IMR-90 (cell line): Measurements from ENCODE around the gene BPIFA1. TPM values are rescaled to one million over a fixed set of nuclear protein-coding genes. Genes with fewer than 3 reads are reported as not detected.

Experiments used
- ATAC-seq: fragments of 200-7000 bp; cut with Tn5 transposase; 2 replicates; pipeline ENCODE4 v1.9.1; 2020; ENCODE audit warnings: low read depth, mild to moderate bottlenecking, moderate library complexity
- BruUV-seq: library from RNA; stranded (reverse); fragments of 400-500 nt; replicated peaks from 2 replicates; lab custom pipeline; 2021; lab: Mats Ljungman, UMichigan
- CTCF ChIA-PET: fragments of 300-600 bp; formaldehyde crosslinking; extraction: SDS; loops from one replicate; lab custom pipeline; 2021; ENCODE audit warnings: antibody characterized with exemption; lab: Yijun Ruan, JAX
- POLR2A ChIA-PET: fragments of 300-600 bp; sonication (Branson Sonifier 250); formaldehyde crosslinking; loops from one replicate; lab custom pipeline; 2022; ENCODE audit warnings: antibody characterized with exemption; ENCODE audit not compliant: unreplicated experiment; lab: Charles Lee
- DNase-seq: peaks from one replicate; pipeline ENCODE4 v3.0.0; 2013
- H2AFZ ChIP-seq: replicated peaks from 2 replicates; pipeline ENCODE3; 2013; ENCODE audit warnings: low read length, mild to moderate bottlenecking; ENCODE audit not compliant: poor library complexity
- H2AK5ac ChIP-seq: 2 replicates; pipeline ENCODE4 v1.6.1; 2013; ENCODE audit warnings: low read depth, low read length, inconsistent platforms
- H2AK9ac ChIP-seq: replicated peaks from 2 replicates; pipeline ENCODE3; 2013; ENCODE audit warnings: mild to moderate bottlenecking, low read depth, low read length, moderate library complexity; ENCODE audit not compliant: poor library complexity
- H2BK120ac ChIP-seq: 2 replicates; pipeline ENCODE4 v1.6.1; 2013; ENCODE audit warnings: low read depth, low read length, inconsistent platforms
- H2BK15ac ChIP-seq: 3 replicates; pipeline ENCODE4 v1.6.1; 2013; ENCODE audit warnings: low read depth, low read length, inconsistent platforms
- H2BK20ac ChIP-seq: 2 replicates; pipeline ENCODE4 v1.6.1; 2013; ENCODE audit warnings: low read depth, mild to moderate bottlenecking, inconsistent platforms, low read length, moderate library complexity
- H2BK5ac ChIP-seq: 2 replicates; pipeline ENCODE4 v1.6.1; 2013; ENCODE audit warnings: mild to moderate bottlenecking, low read depth, low read length, inconsistent platforms; ENCODE audit not compliant: poor library complexity, severe bottlenecking
- H3K14ac ChIP-seq: replicated peaks from 2 replicates; pipeline ENCODE4 v1.6.1; 2013; ENCODE audit warnings: low read depth, low read length, inconsistent platforms
- H3K18ac ChIP-seq: 2 replicates; pipeline ENCODE4 v1.6.1; 2013; ENCODE audit warnings: low read depth, low read length, control low read depth
- H3K23ac ChIP-seq: 2 replicates; pipeline ENCODE4 v1.6.1; 2013; ENCODE audit warnings: low read depth, low read length, inconsistent platforms
- H3K27ac ChIP-seq: 2 replicates; pipeline ENCODE4 v1.5.1; 2013; ENCODE audit warnings: mild to moderate bottlenecking, control low read depth, low read length; ENCODE audit not compliant: insufficient read depth
- H3K27me3 ChIP-seq: 2 replicates; pipeline ENCODE4 v1.6.1; 2013; ENCODE audit warnings: low read length; ENCODE audit not compliant: control insufficient read depth, insufficient read depth
- H3K36me3 ChIP-seq: 2 replicates; pipeline ENCODE4 v1.6.1; 2013; ENCODE audit warnings: low read length, mixed read lengths; ENCODE audit not compliant: control insufficient read depth, insufficient read depth
- H3K4ac ChIP-seq: 2 replicates; pipeline ENCODE4 v1.6.1; 2013; ENCODE audit warnings: low read depth, low read length, inconsistent platforms
- H3K4me1 ChIP-seq: 2 replicates; pipeline ENCODE4 v1.6.1; 2013; ENCODE audit warnings: low read length, mixed read lengths; ENCODE audit not compliant: control insufficient read depth, insufficient read depth
- H3K4me2 ChIP-seq: 2 replicates; pipeline ENCODE4 v1.6.1; 2013; ENCODE audit warnings: low read depth, mild to moderate bottlenecking, control low read depth, low read length, moderate library complexity
- H3K4me3 ChIP-seq: 2 replicates; pipeline ENCODE4 v1.5.1; 2013; ENCODE audit warnings: low read depth, mild to moderate bottlenecking, control low read depth, low read length, moderate library complexity; ENCODE audit not compliant: insufficient read depth
- H3K56ac ChIP-seq: 2 replicates; pipeline ENCODE4 v1.6.1; 2013; ENCODE audit warnings: low read length, inconsistent platforms; ENCODE audit not compliant: insufficient read depth; ENCODE audit errors: extremely low read depth
- H3K79me1 ChIP-seq, 2 experiments: 2 replicates each; pipeline ENCODE4 v1.6.1; 2013; ENCODE audit warnings: low read length in 2 of 2, inconsistent platforms in 1 of 2, low read depth in 1 of 2
- H3K9ac ChIP-seq: 2 replicates; pipeline ENCODE4 v1.6.1; 2013; ENCODE audit warnings: low read depth, low read length, control low read depth
- H3K9me1 ChIP-seq: 2 replicates; pipeline ENCODE4 v1.6.1; 2013; ENCODE audit warnings: low read length, inconsistent platforms; ENCODE audit not compliant: insufficient read depth
- H3K9me3 ChIP-seq: 2 replicates; pipeline ENCODE4 v1.6.1; 2013; ENCODE audit warnings: low read length; ENCODE audit not compliant: control insufficient read depth, insufficient read depth
- H4K20me1 ChIP-seq: 2 replicates; pipeline ENCODE4 v1.6.1; 2013; ENCODE audit warnings: low read length, inconsistent platforms; ENCODE audit not compliant: insufficient read depth
- H4K5ac ChIP-seq: 2 replicates; pipeline ENCODE4 v1.6.1; 2013; ENCODE audit warnings: mild to moderate bottlenecking, low read depth, low read length, control low read depth
- H4K8ac ChIP-seq, 2 experiments: 2 replicates each; pipeline ENCODE4 v1.6.1; 2013; ENCODE audit warnings: low read depth in 2 of 2, low read length in 2 of 2, control low read depth in 1 of 2, inconsistent platforms in 1 of 2
- H4K91ac ChIP-seq: 2 replicates; pipeline ENCODE4 v1.6.1; 2013; ENCODE audit warnings: low read depth, low read length, inconsistent platforms; ENCODE audit not compliant: insufficient read depth
- BHLHE40 ChIP-seq: fragments of 150-350 bp; IDR thresholded peaks from 2 replicates; pipeline ENCODE4 v1.6.1; 2016; ENCODE audit warnings: mild to moderate bottlenecking, low read depth, low read length
- CEBPB ChIP-seq: IDR thresholded peaks from 2 replicates; pipeline ENCODE4 v1.6.1; 2012; ENCODE audit warnings: low read depth, low read length, improper control_type of control experiment
- CHD1 ChIP-seq: IDR thresholded peaks from 2 replicates; pipeline ENCODE4 v1.6.1; 2012; ENCODE audit warnings: low read depth, low read length, improper control_type of control experiment
- ELK1 ChIP-seq: fragments of 150-350 bp; IDR thresholded peaks from 2 replicates; pipeline ENCODE4 v1.6.1; 2016; ENCODE audit warnings: low read depth, mild to moderate bottlenecking, low read length, moderate library complexity, borderline replicate concordance
- FOS ChIP-seq: fragments of 150-350 bp; IDR thresholded peaks from 2 replicates; pipeline ENCODE4 v1.6.1; 2016; ENCODE audit warnings: low read depth, low read length
- MAFK ChIP-seq: IDR thresholded peaks from 2 replicates; pipeline ENCODE4 v1.6.1; 2012; ENCODE audit warnings: low read depth, low read length, improper control_type of control experiment
- MAZ ChIP-seq: IDR thresholded peaks from 2 replicates; pipeline ENCODE4 v1.6.1; 2012; ENCODE audit warnings: low read depth, mild to moderate bottlenecking, low read length, improper control_type of control experiment, moderate library complexity, borderline replicate concordance
- MXI1 ChIP-seq: IDR thresholded peaks from 2 replicates; pipeline ENCODE4 v1.6.1; 2012; ENCODE audit warnings: low read depth, mild to moderate bottlenecking, low read length, moderate library complexity, borderline replicate concordance
- NFE2L2 ChIP-seq: fragments of 150-350 bp; IDR thresholded peaks from 2 replicates; pipeline ENCODE4 v1.6.1; 2016; ENCODE audit warnings: low read depth, mild to moderate bottlenecking, low read length
- POLR2A ChIP-seq: IDR thresholded peaks from 2 replicates; pipeline ENCODE4 v1.6.1; 2012; ENCODE audit warnings: mild to moderate bottlenecking, low read depth, low read length
- RAD21 ChIP-seq: IDR thresholded peaks from 2 replicates; pipeline ENCODE4 v1.6.1; 2012; ENCODE audit warnings: low read length, improper control_type of control experiment
- RCOR1 ChIP-seq: IDR thresholded peaks from 2 replicates; pipeline ENCODE4 v1.6.1; 2012; ENCODE audit warnings: mild to moderate bottlenecking, low read length, improper control_type of control experiment; ENCODE audit not compliant: insufficient replicate concordance
- RFX5 ChIP-seq: IDR thresholded peaks from 2 replicates; pipeline ENCODE4 v1.8.0; 2012; ENCODE audit warnings: low read depth, mild to moderate bottlenecking, low read length, moderate library complexity
- SMC3 ChIP-seq: fragments of 150-350 bp; IDR thresholded peaks from 2 replicates; pipeline ENCODE4 v1.6.1; 2016; ENCODE audit warnings: low read depth, mild to moderate bottlenecking, antibody characterized with exemption, low read length, moderate library complexity
- WGBS, 2 experiments: methylation state at CpG; one replicate each; pipeline versions ENCODE4 v1.1.5 to v1.1.7; 2013; ENCODE audit warnings: missing lambda C conversion rate in 2 of 2; ENCODE audit not compliant: insufficient read length in 1 of 2; ENCODE audit errors: extremely low coverage in 2 of 2; 5-methylcytosine and 5-hydroxymethylcytosine counted together
- dilution Hi-C: fragments of 300-500 bp; cut with HindIII; formaldehyde crosslinking; loops from one replicate; pipeline ENCODE4 v1.14.3; 2018; ENCODE audit warnings: low sequenced_read_pairs; ENCODE audit not compliant: unreplicated experiment
- in situ Hi-C: fragments of 300-500 bp; cut with MboI; formaldehyde crosslinking; loops from 3 replicates; pipeline ENCODE4 v1.14.3; 2019; ENCODE audit warnings: low sequenced_read_pairs, inconsistent platforms, mixed read lengths
- intact Hi-C: fragments of 100-400 bp; cut with micrococcal nuclease; formaldehyde crosslinking; loops from 2 replicates; pipeline ENCODE4 v1.10.0; 2022
- polyA plus RNA-seq, 3 experiments: library from polyadenylated mRNA; depleted of rRNA; stranded (reverse); fragments of >200 nt; gene quantifications; 2 replicates each; pipeline ENCODE4 v1.2.3, GENCODE V29; 2012; ENCODE audit warnings: low replicate concordance in 1 of 3
- total RNA-seq: library from RNA; depleted of rRNA; stranded (reverse); fragments of >200 nt; gene quantifications from 2 replicates; pipeline ENCODE4 v1.2.3, GENCODE V29; 2012

BPIFA1 gene
- total and polyA plus RNA-seq, 2 of the 4 experiments (the other 2 are of a cell fraction) = not detected

GRCh38 chr20:33199026-33199425 lies 36.8 kb upstream of the BPIFA1 start:
- Histone ChIP-seq H3K9ac (no peak overlapping the region), H4K20me1 (no peaks in the 10 kb centered on the region), H4K8ac (no peak overlapping the region), H3K4ac (no peak overlapping the region), H4K5ac (no peak overlapping the region), H2BK20ac (no peak overlapping the region), H3K4me1 (no peaks in the 10 kb centered on the region), H3K79me1 (no peaks in the 10 kb centered on the region), H3K27ac (no peak overlapping the region), H3K9me3 (no peaks in the 10 kb centered on the region), H2BK5ac (no peak overlapping the region), H3K9me1 (no peaks in the 10 kb centered on the region), H2BK15ac (no peak overlapping the region), H3K4me3 (no peak overlapping the region), H3K27me3 (peaks cover 1% of the 10 kb centered on the region; the same call in 1 of the 2 replicates), H2BK120ac (no peak overlapping the region), H3K14ac (no peak overlapping the region), H3K18ac (no peak overlapping the region), H3K36me3 (no peaks in the 10 kb centered on the region), H4K91ac (no peak overlapping the region), H3K23ac (no peak overlapping the region), H2AK5ac (no peak overlapping the region), H2AFZ (no peak overlapping the region), H3K4me2 (no peak overlapping the region), H3K56ac (no peak overlapping the region), H2AK9ac (no peak overlapping the region)
- dilution Hi-C loops (no loop called here), intact Hi-C loops (no loop called here), in situ Hi-C loops (no loop called here)
- ChIA-PET CTCF (no interaction called here), POLR2A (no interaction called here)
- no peak for DNase-seq
- ATAC-seq = no peak
- WGBS, 2 experiments = no CpG with 5 or more reads among the region's 3 CpGs
- TF ChIP-seq ELK1 (no peak), FOS (no peak), MAZ (no peak), MXI1 (no peak), BHLHE40 (no peak), POLR2A (no peak), RAD21 (no peak), CHD1 (no peak), RFX5 (no peak), CEBPB (no peak), SMC3 (no peak), RCOR1 (no peak), MAFK (no peak), NFE2L2 (no peak)
- BruUV-seq = no TSS peak
